OCI-M1 (cell line): ENCODE measurements around the gene RYK.
A peak's percentile ranks its signal among the peaks of the same experiment; 100 is the strongest.
"Not testable (repeated sequence)": the region's sequence is repeated elsewhere in the genome, so short reads cannot be mapped to it uniquely, and the experiment has no call there.

Experiments used
- DNase-seq: peaks from one replicate; lab custom pipeline; 2025; lab: John Stamatoyannopoulos, UW

The RYK gene

GRCh38 chr3:134250717-134251220, at the start of gene RYK:
Gene RYK (minus strand): TSS chr3:134250859. CDS start chr3:134250654, 205 bp downstream.
- peak; percentile 89 for DNase-seq

GRCh38 chr3:134299888-134300206, 49.2 kb upstream of the RYK start:
- DNase-seq = no peak

GRCh38 chr3:134299185-134299887, 48.7 kb upstream of the RYK start:
- peak; percentile 42 for DNase-seq

- peak; percentile 19 for DNase-seq
Observed at GRCh38 chr3:134298249-134298648, 47.6 kb upstream of the RYK start.

- DNase-seq = no peak
Observed at GRCh38 chr3:134296616-134297015, 46.0 kb upstream of the RYK start.

- no peak for DNase-seq
Observed at GRCh38 chr3:134295930-134296329, 45.3 kb upstream of the RYK start.

- DNase-seq = no peak
Observed at GRCh38 chr3:134294302-134295280, 43.9 kb upstream of the RYK start.

- DNase-seq = peak; percentile 15
Observed at GRCh38 chr3:134291319-134292254, 40.9 kb upstream of the RYK start.

- DNase-seq = peak; percentile 34
Observed at GRCh38 chr3:134287512-134287911, 36.9 kb upstream of the RYK start.

- no peak for DNase-seq
Observed at GRCh38 chr3:134284438-134284837, 33.8 kb upstream of the RYK start.

GRCh38 chr3:134282659-134283047, 32.0 kb upstream of the RYK start:
- DNase-seq = no peak

GRCh38 chr3:134281912-134282658, 31.4 kb upstream of the RYK start:
- DNase-seq = no peak

GRCh38 chr3:134279466-134279865, 28.8 kb upstream of the RYK start:
- DNase-seq = no peak

- DNase-seq = no peak
Observed at GRCh38 chr3:134277066-134277660, 26.5 kb upstream of the RYK start.

GRCh38 chr3:134276086-134276485, 25.4 kb upstream of the RYK start:
- DNase-seq = no peak

- DNase-seq = not testable (repeated sequence)
Observed at GRCh38 chr3:134275110-134275509, 24.5 kb upstream of the RYK start.

- DNase-seq = no peak
Observed at GRCh38 chr3:134274571-134274970, 23.9 kb upstream of the RYK start.

GRCh38 chr3:134267996-134268395, 17.3 kb upstream of the RYK start:
- DNase-seq = no peak

GRCh38 chr3:134260987-134261386, 10.3 kb upstream of the RYK start:
- no peak for DNase-seq

- no peak for DNase-seq
Observed at GRCh38 chr3:134258761-134259347, 8.2 kb upstream of the RYK start.
